K562 (cell line): ENCODE results near the gene ZMYM2. TPM values are rescaled to one million over a fixed set of nuclear protein-coding genes. Genes with fewer than 3 reads are reported as not detected.

Experiments
- ESRRB ChIP-seq: fragments of 250-450 bp; sonication (Bioruptor Pico); IDR thresholded peaks from 2 replicates; pipeline ENCODE4 v1.5.0; 2020; ENCODE audit warnings: mild to moderate bottlenecking, moderate library complexity, borderline replicate concordance
- KDM1A ChIP-seq, 2 experiments: fragments of 450-650 bp; IDR thresholded peaks; 2 replicates each; pipeline ENCODE4 v1.6.1; 2016; ENCODE audit warnings: mild to moderate bottlenecking in 2 of 2
- MLX ChIP-seq, 2 experiments: fragments of 450-650 bp in 1 of 2; sonication (generic) in 1 of 2; formaldehyde crosslinking; conservative IDR thresholded peaks; 2 replicates each; pipeline versions ENCODE4 v1.4.0 to v1.8.1; 2020 to 2022; ENCODE audit warnings: mild to moderate bottlenecking in 1 of 2, missing genetic modification reagents in 1 of 2
- MTA1 ChIP-seq: fragments of 450-650 bp; IDR thresholded peaks from 2 replicates; pipeline ENCODE4 v1.6.1; 2017; ENCODE audit warnings: borderline replicate concordance
- NFIC ChIP-seq: fragments of 450-650 bp; IDR thresholded peaks from 2 replicates; pipeline ENCODE4 v1.6.1; 2017; ENCODE audit warnings: mild to moderate bottlenecking, inconsistent platforms
- NR2C1 ChIP-seq, 2 experiments: fragments of 450-650 bp; IDR thresholded peaks; 2 replicates each; pipeline ENCODE4 v1.6.1; 2017; ENCODE audit warnings: mild to moderate bottlenecking in 2 of 2, antibody characterized with exemption in 1 of 2, inconsistent platforms in 1 of 2, missing compliant biosample characterization in 1 of 2, missing genetic modification characterization in 1 of 2
- PRPF4 ChIP-seq: fragments of 200-400 bp; formaldehyde crosslinking; IDR thresholded peaks from one replicate; pipeline ENCODE4 v1.6.1; 2017; ENCODE audit warnings: low read length, low read depth, mild to moderate bottlenecking; ENCODE audit not compliant: insufficient read depth, poor library complexity, severe bottlenecking
- RUNX1 ChIP-seq: sonication (generic); IDR thresholded peaks from 2 replicates; pipeline ENCODE4 v1.6.1; 2016; ENCODE audit warnings: antibody characterized with exemption, low read depth
- SAFB ChIP-seq: fragments of 200-400 bp; formaldehyde crosslinking; IDR thresholded peaks from 2 replicates; pipeline ENCODE4 v1.6.1; 2017; ENCODE audit warnings: low read depth, low read length, borderline replicate concordance
- TGIF2 ChIP-seq: sonication (generic); formaldehyde crosslinking; IDR thresholded peaks from 2 replicates; pipeline ENCODE4 v1.8.1; 2022; ENCODE audit warnings: mild to moderate bottlenecking, missing genetic modification reagents, moderate library complexity
- ZBTB2 ChIP-seq: fragments of 450-650 bp; IDR thresholded peaks from 2 replicates; pipeline ENCODE4 v1.6.1; 2016; ENCODE audit warnings: antibody characterized with exemption
- ZC3H8 ChIP-seq: fragments of 450-650 bp; IDR thresholded peaks from 2 replicates; pipeline ENCODE4 v1.6.1; 2017
- ZNF143 ChIP-seq: sonication (generic); formaldehyde crosslinking; IDR thresholded peaks from 2 replicates; pipeline ENCODE4 v1.9.0; 2022; ENCODE audit warnings: mild to moderate bottlenecking, missing genetic modification reagents
- ZNF436 ChIP-seq: fragments of 250-450, 450-650 bp; sonication (Bioruptor Pico); formaldehyde crosslinking; IDR thresholded peaks from 2 replicates; pipeline ENCODE4 v1.7.0; 2020; ENCODE audit warnings: mild to moderate bottlenecking
- ZNF707 ChIP-seq: fragments of 250-450 bp; sonication (Bioruptor Pico); conservative IDR thresholded peaks from 2 replicates; pipeline ENCODE4 v1.8.0; 2022; ENCODE audit warnings: inconsistent platforms, mild to moderate bottlenecking, moderate library complexity
- polyA plus RNA-seq, 8 experiments: library from polyadenylated mRNA; depleted of rRNA in 4 of 8; stranded (reverse) in 5 of 8; unstranded in 3 of 8; fragments of >200 nt; fragmentation: Nextera tagmentation in 2 of 8; fragmentation: Illumina TruSeq in 1 of 8; extraction: Ambion mirVana in 2 of 8; extraction: Trizol in 1 of 8; gene quantifications; 2 replicates each; pipeline versions ENCODE4 v1.2.1 to v1.2.3, GENCODE V29; 2011 to 2014; ENCODE audit warnings: inconsistent platforms in 1 of 8, missing spikeins in 1 of 8
- total RNA-seq, 7 experiments: library from RNA; depleted of rRNA in 6 of 7; stranded (reverse); fragments of >200 nt in 6 of 7; fragmentation: Illumina TruSeq in 2 of 7; extraction: Trizol in 2 of 7; gene quantifications; 2 replicates each; pipeline versions ENCODE4 v1.2.1 to v1.2.3, GENCODE V29; 2011 to 2021; ENCODE audit warnings: low replicate concordance in 1 of 7
- TF ChIP-seq, protein P1 (sequence below), 2 experiments: fragments of 450-650 bp; conservative IDR thresholded peaks; 2 replicates each; pipeline ENCODE4 v1.6.1; 2017; ENCODE audit warnings: mild to moderate bottlenecking in 2 of 2, moderate library complexity in 2 of 2
- TF ChIP-seq, protein P2 (sequence below): IDR thresholded peaks from 2 replicates; pipeline ENCODE4 v1.6.1; 2011; ENCODE audit not compliant: insufficient read length; ENCODE audit errors: extremely low read depth
- TF ChIP-seq, protein P3 (sequence below): fragments of 450-650 bp; IDR thresholded peaks from 2 replicates; pipeline ENCODE4 v1.6.1; 2016; ENCODE audit warnings: borderline replicate concordance

ZMYM2 gene
- total and polyA plus RNA-seq, 9 of the 15 experiments (the other 6 are each of a cell fraction or from before 2014, with no cell fraction given), result 5.0 to 48.8 (median 26.8) TPM

- TF ChIP-seq, protein P1, sequence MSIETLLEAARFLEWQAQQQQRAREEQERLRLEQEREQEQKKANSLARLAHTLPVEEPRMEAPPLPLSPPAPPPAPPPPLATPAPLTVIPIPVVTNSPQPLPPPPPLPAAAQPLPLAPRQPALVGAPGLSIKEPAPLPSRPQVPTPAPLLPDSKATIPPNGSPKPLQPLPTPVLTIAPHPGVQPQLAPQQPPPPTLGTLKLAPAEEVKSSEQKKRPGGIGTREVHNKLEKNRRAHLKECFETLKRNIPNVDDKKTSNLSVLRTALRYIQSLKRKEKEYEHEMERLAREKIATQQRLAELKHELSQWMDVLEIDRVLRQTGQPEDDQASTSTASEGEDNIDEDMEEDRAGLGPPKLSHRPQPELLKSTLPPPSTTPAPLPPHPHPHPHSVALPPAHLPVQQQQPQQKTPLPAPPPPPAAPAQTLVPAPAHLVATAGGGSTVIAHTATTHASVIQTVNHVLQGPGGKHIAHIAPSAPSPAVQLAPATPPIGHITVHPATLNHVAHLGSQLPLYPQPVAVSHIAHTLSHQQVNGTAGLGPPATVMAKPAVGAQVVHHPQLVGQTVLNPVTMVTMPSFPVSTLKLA (conservative IDR thresholded peaks at IDR 0.05), result peak; percentile 30 to 50; a peak in 2 of 4 replicates
- TF ChIP-seq, protein P2, sequence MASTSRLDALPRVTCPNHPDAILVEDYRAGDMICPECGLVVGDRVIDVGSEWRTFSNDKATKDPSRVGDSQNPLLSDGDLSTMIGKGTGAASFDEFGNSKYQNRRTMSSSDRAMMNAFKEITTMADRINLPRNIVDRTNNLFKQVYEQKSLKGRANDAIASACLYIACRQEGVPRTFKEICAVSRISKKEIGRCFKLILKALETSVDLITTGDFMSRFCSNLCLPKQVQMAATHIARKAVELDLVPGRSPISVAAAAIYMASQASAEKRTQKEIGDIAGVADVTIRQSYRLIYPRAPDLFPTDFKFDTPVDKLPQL, result no peak
- TF ChIP-seq RUNX1 (no peak), NR2C1 (IDR thresholded peaks at IDR 0.05) (no peak), NR2C1 (tag; IDR thresholded peaks at IDR 0.05) (no peak), KDM1A (IDR thresholded peaks at IDR 0.05) (no peak; a peak in 1 of 4 replicates), PRPF4 (no peak), ZNF143 (CRISPR knock-in tag) (no peak), SAFB (no peak), MLX (CRISPR knock-in tag; conservative IDR thresholded peaks at IDR 0.05) (no peak), TGIF2 (CRISPR knock-in tag) (0 out of 2 replicates have a peak, but pooled peaks have one; percentile 24), ZBTB2 (no peak), NFIC (no peak), ZNF436 (no peak), ZC3H8 (no peak), ZNF707 (CRISPR knock-in tag) (no peak), ESRRB (CRISPR knock-in tag) (no peak), MTA1 (no peak)
- TF ChIP-seq, protein P3, sequence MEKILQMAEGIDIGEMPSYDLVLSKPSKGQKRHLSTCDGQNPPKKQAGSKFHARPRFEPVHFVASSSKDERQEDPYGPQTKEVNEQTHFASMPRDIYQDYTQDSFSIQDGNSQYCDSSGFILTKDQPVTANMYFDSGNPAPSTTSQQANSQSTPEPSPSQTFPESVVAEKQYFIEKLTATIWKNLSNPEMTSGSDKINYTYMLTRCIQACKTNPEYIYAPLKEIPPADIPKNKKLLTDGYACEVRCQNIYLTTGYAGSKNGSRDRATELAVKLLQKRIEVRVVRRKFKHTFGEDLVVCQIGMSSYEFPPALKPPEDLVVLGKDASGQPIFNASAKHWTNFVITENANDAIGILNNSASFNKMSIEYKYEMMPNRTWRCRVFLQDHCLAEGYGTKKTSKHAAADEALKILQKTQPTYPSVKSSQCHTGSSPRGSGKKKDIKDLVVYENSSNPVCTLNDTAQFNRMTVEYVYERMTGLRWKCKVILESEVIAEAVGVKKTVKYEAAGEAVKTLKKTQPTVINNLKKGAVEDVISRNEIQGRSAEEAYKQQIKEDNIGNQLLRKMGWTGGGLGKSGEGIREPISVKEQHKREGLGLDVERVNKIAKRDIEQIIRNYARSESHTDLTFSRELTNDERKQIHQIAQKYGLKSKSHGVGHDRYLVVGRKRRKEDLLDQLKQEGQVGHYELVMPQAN, result no peak
These were observed at the start of gene ZMYM2 (continued) for GRCh38 chr13:19958155-19959111.
